HL-60 (cell line): ENCODE data around the gene RASA2.

Experiments used
- CTCF ChIP-seq: IDR thresholded peaks from one replicate; pipeline ENCODE4 v1.5.1; 2011; ENCODE audit warnings: low read length, control low read depth, inconsistent platforms; ENCODE audit not compliant: insufficient read depth
- POLR2AphosphoS5 ChIP-seq: IDR thresholded peaks from 2 replicates; pipeline ENCODE4 v1.6.1; 2012; ENCODE audit warnings: low read depth

GRCh38 chr3:141506071-141506470 lies 19.2 kb downstream of the RASA2 start:
- TF ChIP-seq POLR2AphosphoS5 (no peak), CTCF (no peak)
